Large intestine (tissue), 3 donors: Measurements from ENCODE around the gene SYT11. TPM values are rescaled to one million over a fixed set of nuclear protein-coding genes. Genes with fewer than 3 reads are reported as not detected.
"Not testable (repeated sequence)": the region's sequence is repeated elsewhere in the genome, so short reads cannot be mapped to it uniquely, and the experiment has no call there.

Source experiments
- DNase-seq, 2 donors: peaks; one replicate each; pipeline versions ENCODE4 v3.0.0 to v3.0.0-alpha.2; 2013
- H3K27ac ChIP-seq: one replicate; pipeline ENCODE4 v1.5.1; 2013; ENCODE audit warnings: low read length
- H3K27me3 ChIP-seq: 2 replicates; pipeline ENCODE4 v1.6.1; 2013; ENCODE audit warnings: low read length; ENCODE audit not compliant: control insufficient read depth, insufficient read depth
- H3K36me3 ChIP-seq: 2 replicates; pipeline ENCODE4 v1.6.1; 2013; ENCODE audit warnings: low read length; ENCODE audit not compliant: control insufficient read depth, insufficient read depth
- H3K4me1 ChIP-seq: one replicate; pipeline ENCODE4 v1.6.1; 2013; ENCODE audit warnings: low read length; ENCODE audit not compliant: control insufficient read depth, insufficient read depth
- H3K4me3 ChIP-seq: one replicate; pipeline ENCODE4 v1.5.1; 2013; ENCODE audit warnings: low read length
- H3K9me3 ChIP-seq: one replicate; pipeline ENCODE4 v1.6.1; 2013; ENCODE audit warnings: mild to moderate bottlenecking, low read depth, low read length, moderate library complexity; ENCODE audit not compliant: control insufficient read depth
- WGBS: methylation state at CpG from one replicate; pipeline ENCODE4 v1.1.5; 2013; ENCODE audit warnings: low lambda C conversion rate; ENCODE audit not compliant: insufficient coverage; 5-methylcytosine and 5-hydroxymethylcytosine counted together
- polyA plus RNA-seq: library from polyadenylated mRNA; unstranded; fragments of 120-200 nt; gene quantifications from one replicate; pipeline ENCODE4 v1.2.1, GENCODE V29; 2013

The SYT11 gene
- polyA plus RNA-seq, 1 donor, result 19.0 TPM

- H3K27ac ChIP-seq, H3K9me3 ChIP-seq, H3K27me3 ChIP-seq, H3K4me3 ChIP-seq, DNase-seq, H3K4me1 ChIP-seq: not testable (repeated sequence)
- peaks cover 14% of the 10 kb centered on the region for H3K36me3 ChIP-seq
- WGBS, result 80% methylated on average over 1 of the region's 9 CpGs
Observed at GRCh38 chr1:155834927-155835399, 24.4 kb upstream of the SYT11 start.

- no peak for DNase-seq
- Histone ChIP-seq H3K4me3 (no peak overlapping the region), H3K27ac (no peak overlapping the region), H3K36me3 (peaks cover 14% of the 10 kb centered on the region), H3K9me3 (peaks cover 3% of the 10 kb centered on the region), H3K4me1 (no peaks in the 10 kb centered on the region), H3K27me3 (no peaks in the 10 kb centered on the region)
- 100% methylated on average over 1 of the region's 6 CpGs for WGBS
Observed at GRCh38 chr1:155835548-155835947, 23.8 kb upstream of the SYT11 start.

GRCh38 chr1:155840386-155840785 lies 19.0 kb upstream of the SYT11 start:
- H3K4me1 ChIP-seq, result no peaks in the 10 kb centered on the region
- peak in 1 of 2 donors; percentile 59 for DNase-seq
- no peaks in the 10 kb centered on the region for H3K9me3 ChIP-seq
- peaks cover 29% of the 10 kb centered on the region for H3K36me3 ChIP-seq
- no peak overlapping the region for H3K4me3 ChIP-seq
- WGBS, result no CpG with 5 or more reads among the region's 5 CpGs
- H3K27ac ChIP-seq, result no peak overlapping the region
- H3K27me3 ChIP-seq, result no peaks in the 10 kb centered on the region

- no peak overlapping the region for H3K27ac ChIP-seq
- H3K4me3 ChIP-seq, result no peak overlapping the region
- peaks cover 27% of the 10 kb centered on the region for H3K36me3 ChIP-seq
- WGBS, result no CpG with 5 or more reads among the region's 1 CpG
- H3K27me3 ChIP-seq, result no peaks in the 10 kb centered on the region
- no peak for DNase-seq
- no peaks in the 10 kb centered on the region for H3K9me3 ChIP-seq
- H3K4me1 ChIP-seq, result no peaks in the 10 kb centered on the region
Observed at GRCh38 chr1:155844860-155845421, 14.4 kb upstream of the SYT11 start.

GRCh38 chr1:155847823-155848529 lies 11.4 kb upstream of the SYT11 start:
- no CpG with 5 or more reads among the region's 1 CpG for WGBS

GRCh38 chr1:155850345-155850744 lies 9.0 kb upstream of the SYT11 start:
- H3K27ac ChIP-seq, result no peak overlapping the region
- no peaks in the 10 kb centered on the region for H3K9me3 ChIP-seq
- no peak for DNase-seq
- no peaks in the 10 kb centered on the region for H3K4me1 ChIP-seq
- peaks cover 36% of the 10 kb centered on the region for H3K36me3 ChIP-seq
- no peaks in the 10 kb centered on the region for H3K27me3 ChIP-seq
- 100% methylated on average over 1 of the region's 3 CpGs for WGBS
- no peak overlapping the region for H3K4me3 ChIP-seq

More at GRCh38 chr1:155847823-155848529, 11.4 kb upstream of the SYT11 start:
- H3K36me3 ChIP-seq, result peaks cover 34% of the 10 kb centered on the region
- no peak overlapping the region for H3K4me3 ChIP-seq
- no peak for DNase-seq
- H3K27me3 ChIP-seq, result no peaks in the 10 kb centered on the region
- H3K27ac ChIP-seq, result no peak overlapping the region
- H3K4me1 ChIP-seq, result no peaks in the 10 kb centered on the region
- no peaks in the 10 kb centered on the region for H3K9me3 ChIP-seq

GRCh38 chr1:155856257-155856974 lies 3.0 kb upstream of the SYT11 start:
- WGBS, result 78% methylated on average over 3 of the region's 20 CpGs
- H3K36me3 ChIP-seq, result peaks cover 23% of the 10 kb centered on the region

GRCh38 chr1:155856975-155857930 lies 2.1 kb upstream of the SYT11 start, which contains the start of gene GON4L:
GON4L (minus strand) TSS chr1:155857214; CDS start chr1:155853780, 3,434 bp downstream.
- Histone ChIP-seq H3K36me3 (peaks cover 21% of the 10 kb centered on the region), H3K9me3 (no peaks in the 10 kb centered on the region), H3K27me3 (peaks cover 2% of the 10 kb centered on the region), H3K4me3 (peak within 1 kb of the TSS; percentile 83), H3K4me1 (peaks cover 12% of the 10 kb centered on the region), H3K27ac (peak within 1 kb of the TSS; percentile 46)
- no CpG with 5 or more reads among the region's 46 CpGs for WGBS
- peak; percentile 92 to 93 for DNase-seq

More at GRCh38 chr1:155856257-155856974, 3.0 kb upstream of the SYT11 start:
- Histone ChIP-seq H3K9me3 (no peaks in the 10 kb centered on the region), H3K4me1 (peaks cover 12% of the 10 kb centered on the region), H3K27ac (peak overlapping the region; percentile 46), H3K27me3 (no peaks in the 10 kb centered on the region), H3K4me3 (peak overlapping the region; percentile 83)
- no peak for DNase-seq

GRCh38 chr1:155858800-155859233 lies 550 bp upstream of the SYT11 start:
- Histone ChIP-seq H3K4me3 (peak overlapping the region; percentile 59), H3K27ac (peak overlapping the region; percentile 90), H3K9me3 (no peaks in the 10 kb centered on the region), H3K27me3 (peaks cover 2% of the 10 kb centered on the region), H3K4me1 (peaks cover 12% of the 10 kb centered on the region), H3K36me3 (peaks cover 8% of the 10 kb centered on the region)
- WGBS, result 40% methylated on average over 2 of the region's 12 CpGs
- DNase-seq, result no peak
